ENCODE measurements around the gene IP6K2.
A peak's percentile ranks its signal among the peaks of the same experiment; 100 is the strongest.

Gene IP6K2

DNA sequence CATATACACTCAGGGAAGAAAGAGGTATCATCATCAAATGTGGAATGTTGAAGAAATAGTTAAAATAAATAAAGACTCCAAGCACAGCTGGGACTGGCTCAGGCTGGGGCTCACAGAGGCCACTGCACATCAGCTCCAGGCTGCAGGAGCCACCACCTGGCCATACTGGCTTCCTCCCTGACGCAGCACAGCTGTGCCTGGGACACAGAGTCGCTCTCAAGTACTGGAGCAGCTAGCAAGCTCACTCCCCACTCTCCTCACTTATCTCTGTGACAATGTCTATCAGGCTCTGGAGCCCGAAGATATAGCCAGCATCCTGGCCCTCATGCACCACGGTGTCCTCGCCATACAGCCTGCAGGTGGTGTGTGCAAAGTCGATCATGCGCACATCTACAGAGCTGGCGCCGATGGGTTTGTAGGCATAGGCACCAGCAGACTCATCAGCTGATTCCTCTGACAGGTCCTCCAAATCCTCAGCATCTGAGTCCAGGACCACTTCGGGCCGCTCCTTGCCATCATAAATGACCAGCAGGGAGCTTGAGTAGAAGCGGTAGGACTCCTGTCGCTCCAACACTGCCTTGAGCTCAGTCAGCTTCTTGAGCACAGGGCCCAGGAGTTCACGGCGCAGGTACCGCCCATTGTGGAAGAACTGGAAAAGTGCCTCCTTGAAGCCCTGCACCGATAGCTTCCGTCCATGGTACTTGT is 28.8 kb downstream of the IP6K2 start:
- DNase-seq: no peak

DNA sequence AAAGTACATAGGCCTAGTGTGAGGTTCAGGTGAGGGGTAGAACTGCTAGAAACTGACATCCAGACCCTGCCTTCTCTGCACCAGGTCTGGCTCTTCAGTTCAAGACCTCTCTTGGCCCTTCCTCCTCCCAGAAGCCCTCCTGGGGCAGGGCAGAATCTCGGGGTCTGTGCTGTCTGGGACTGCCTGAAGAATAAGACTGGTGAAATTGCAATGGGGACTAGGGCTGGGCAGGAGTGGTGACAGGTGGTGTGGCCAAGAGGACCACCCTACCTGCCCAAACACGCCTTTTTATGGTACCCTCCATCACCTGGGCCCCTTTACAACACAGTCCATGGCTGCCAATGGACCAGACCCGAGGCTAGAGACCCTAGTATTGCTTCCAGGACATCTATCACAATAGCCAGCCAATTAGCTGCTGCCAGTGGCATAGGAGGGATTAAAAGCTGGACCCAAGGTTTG is 29.8 kb downstream of the IP6K2 start:
- DNase-seq: no peak

DNA sequence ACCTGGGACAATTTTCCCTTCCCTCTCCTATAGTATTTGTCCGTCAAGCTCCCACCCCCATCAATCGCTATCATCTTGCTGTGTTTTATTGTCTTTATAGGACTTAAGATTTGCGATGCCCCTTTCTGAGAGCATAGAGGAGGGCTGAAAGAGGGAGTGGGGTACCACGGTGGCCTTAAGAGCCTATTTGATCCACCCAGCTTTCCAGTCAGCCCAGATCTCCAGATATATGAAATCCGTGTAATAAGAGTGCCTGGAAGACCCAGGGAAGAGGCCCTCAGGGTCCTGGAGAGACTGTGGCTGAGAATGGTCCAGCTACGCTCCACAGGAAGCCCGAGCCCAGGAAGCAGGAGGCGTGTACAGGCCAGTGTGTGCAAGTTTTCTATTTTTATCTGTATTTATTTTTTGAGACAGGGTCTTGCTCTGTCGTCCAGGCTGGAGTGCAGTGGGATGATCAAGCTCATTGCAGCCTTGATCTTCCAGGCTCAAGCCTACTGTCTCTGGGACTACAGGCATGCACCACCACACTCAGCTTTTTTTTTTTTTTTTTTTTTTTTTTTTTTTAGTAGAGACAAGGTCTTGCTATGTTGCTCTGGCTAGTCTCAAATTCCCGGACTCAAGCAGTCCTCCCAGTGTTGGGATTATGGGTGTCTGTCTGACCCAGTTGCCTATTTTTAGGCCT is 30.3 kb downstream of the IP6K2 start:
- DNase-seq: no peak

- DNase-seq: peak; percentile 83
These were observed 31.2 kb downstream of the IP6K2 start, which contains the start of gene NCKIPSD for GRCh38 chr3:48685603-48686511. NCKIPSD (minus strand) TSS chr3:48685915; CDS start chr3:48685807, 108 bp downstream.

DNA sequence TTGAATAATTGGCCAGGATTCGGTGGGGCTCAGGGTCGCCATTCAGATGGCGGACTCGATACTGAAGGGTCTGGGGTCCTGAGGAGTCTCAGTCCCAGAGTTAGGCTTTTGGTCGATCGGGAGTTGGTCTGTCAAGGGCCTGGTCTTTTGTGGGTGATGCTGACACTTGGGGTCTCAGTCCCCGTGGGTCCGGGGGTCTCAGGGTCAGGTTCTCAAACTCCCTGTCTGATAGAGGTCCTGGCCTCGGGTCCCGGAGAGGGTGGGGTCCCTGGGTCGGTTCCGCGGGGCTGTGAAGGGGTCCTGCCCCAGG is 31.8 kb downstream of the IP6K2 start:
- DNase-seq: no peak

DNA sequence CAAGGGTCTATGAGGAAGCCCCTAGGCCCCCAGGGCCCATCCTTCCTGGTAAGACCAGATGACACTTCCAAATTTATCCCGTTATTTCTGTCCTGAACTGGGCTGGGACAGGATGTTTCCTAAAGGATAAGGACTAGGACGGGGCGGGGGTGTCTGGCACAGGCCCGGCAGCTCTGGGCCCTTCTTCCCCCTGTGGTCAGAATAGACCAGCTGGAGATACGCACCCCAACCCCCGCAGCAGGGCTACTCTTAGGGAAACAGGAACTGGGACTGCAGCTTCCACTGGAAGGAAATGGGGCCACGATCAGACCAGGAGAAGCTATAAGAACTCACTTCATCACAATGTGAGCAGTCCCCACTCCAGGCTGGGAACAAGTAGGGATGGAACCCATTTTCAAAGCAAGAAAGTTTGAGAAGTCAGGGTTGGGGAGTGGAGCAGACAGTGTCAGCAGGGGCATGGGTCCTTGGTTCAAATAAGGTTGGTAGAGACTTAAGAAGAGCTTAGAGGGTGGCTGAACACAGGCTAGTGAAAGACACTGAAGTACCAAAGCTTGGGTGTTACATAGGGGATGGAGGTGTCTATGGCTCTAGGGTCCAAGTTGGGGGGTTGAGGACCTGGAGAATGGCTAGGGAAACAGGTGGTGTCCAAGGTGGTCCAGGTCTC is 32.4 kb downstream of the IP6K2 start:
- no peak for DNase-seq

GRCh38 chr3:48684054-48684349 is 33.0 kb downstream of the IP6K2 start:
- DNase-seq: no peak

GRCh38 chr3:48682786-48683185 is 34.2 kb downstream of the IP6K2 start:
- DNase-seq: no peak

DNA sequence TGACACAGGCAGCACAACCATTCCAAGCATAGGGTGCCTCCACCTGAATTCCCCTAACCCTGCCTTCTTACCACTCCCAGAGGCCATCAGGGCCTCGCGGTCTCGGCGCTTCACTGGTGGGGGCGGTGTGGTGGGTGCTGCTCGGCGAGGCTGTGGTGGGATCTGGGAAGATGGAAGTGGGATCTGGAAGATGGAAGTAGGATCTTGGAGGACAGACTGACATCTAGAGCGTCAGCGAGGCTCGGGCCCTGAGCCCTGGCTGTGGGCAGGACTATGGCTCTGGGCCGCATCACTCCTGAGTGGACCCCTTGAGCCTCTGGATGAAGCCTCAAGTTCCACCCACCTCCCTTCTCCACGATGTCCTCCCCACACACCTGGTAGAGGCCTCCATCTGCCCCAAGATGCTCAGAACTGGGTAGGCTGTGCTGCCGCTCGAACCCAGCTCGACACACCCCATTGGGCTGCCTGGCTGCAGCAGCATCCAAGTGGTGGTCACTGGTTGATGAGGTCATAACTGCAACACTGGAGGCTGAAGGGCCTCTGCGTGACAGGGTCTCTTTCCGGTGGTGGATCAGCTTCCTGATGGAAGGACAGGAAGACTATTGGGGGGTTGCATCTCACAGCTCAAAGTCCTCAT is 34.9 kb downstream of the IP6K2 start:
- no peak for DNase-seq

- no peak for DNase-seq
These were observed 35.5 kb downstream of the IP6K2 start for GRCh38 chr3:48681541-48681880.

- no peak for DNase-seq
These were observed 36.0 kb downstream of the IP6K2 start for GRCh38 chr3:48680811-48681540.

- no peak for DNase-seq
These were observed 37.3 kb downstream of the IP6K2 start for GRCh38 chr3:48679411-48680391.

- no peak for DNase-seq
These were observed 38.2 kb downstream of the IP6K2 start for GRCh38 chr3:48678566-48679380.

- no peak for DNase-seq
These were observed 39.0 kb downstream of the IP6K2 start for GRCh38 chr3:48678056-48678455.

- DNase-seq: no peak
These were observed 42.5 kb downstream of the IP6K2 start for GRCh38 chr3:48674505-48674904.

GRCh38 chr3:48672522-48672921 is 44.5 kb downstream of the IP6K2 start:
- DNase-seq: no peak

- DNase-seq: no peak
These were observed 52.1 kb downstream of the IP6K2 start for GRCh38 chr3:48664929-48665328.

DNA sequence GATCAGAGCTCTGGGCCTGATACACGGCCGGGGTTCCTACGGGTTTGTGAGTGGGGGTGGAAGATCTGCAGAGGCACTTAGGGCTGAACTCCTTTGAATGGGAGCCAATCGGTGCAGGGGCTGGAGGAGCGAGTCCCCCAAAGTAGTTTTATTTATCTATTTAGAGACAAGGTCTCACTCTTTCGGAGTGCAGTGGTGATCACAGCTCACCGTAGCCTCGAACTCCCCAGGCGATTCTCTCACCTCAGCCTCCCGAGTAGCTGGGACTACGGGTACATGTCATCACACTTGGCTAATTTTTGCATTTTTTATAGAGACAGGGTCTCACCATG is 52.7 kb downstream of the IP6K2 start:
- DNase-seq: no peak

- DNase-seq: peak; percentile 96
These were observed 53.3 kb downstream of the IP6K2 start for GRCh38 chr3:48663489-48664312.

Data from T1000 (cell line).